Fibroblast of mammary gland (primary cell): ENCODE measurements around the gene SUCLG2.
A peak's percentile ranks its signal among the peaks of the same experiment; 100 is the strongest.

Experiments
- DNase-seq: peaks from one replicate; pipeline ENCODE4 v3.0.0-alpha.2; 2010; ENCODE audit warnings: low read depth
- H3K4me3 ChIP-seq: 2 replicates; pipeline ENCODE4 v1.5.1; 2011; ENCODE audit warnings: low read depth, mild to moderate bottlenecking, low read length, moderate library complexity; ENCODE audit not compliant: control insufficient read depth
- CTCF ChIP-seq: conservative IDR thresholded peaks from 2 replicates; pipeline ENCODE4 v1.5.1; 2011; ENCODE audit warnings: low read depth, low read length, inconsistent platforms; ENCODE audit not compliant: control insufficient read depth, insufficient read depth

The SUCLG2 gene

DNA sequence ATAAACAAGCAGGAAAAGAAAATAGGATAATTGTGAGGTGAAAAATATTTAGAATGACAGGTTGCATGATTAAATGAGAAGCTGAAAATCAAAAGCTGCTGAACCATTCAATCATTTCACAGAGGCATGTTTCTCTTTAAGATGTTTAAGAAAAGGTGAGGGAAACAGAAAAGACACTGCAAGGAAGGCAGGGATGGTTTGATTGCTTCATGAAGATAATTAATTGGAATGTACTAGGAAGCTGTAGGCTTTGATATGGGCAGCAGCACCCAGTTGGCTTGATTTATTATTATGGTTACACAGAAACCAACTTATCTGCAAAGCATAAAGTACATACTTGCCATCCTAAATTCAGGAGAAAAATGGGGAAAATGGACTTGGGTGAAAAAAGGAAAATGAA lies 234.6 kb downstream of the SUCLG2 start:
- H3K4me3 ChIP-seq: no peak overlapping the region
- TF ChIP-seq CTCF: no peak
- DNase-seq: no peak

- no peak for TF ChIP-seq CTCF
- DNase-seq: no peak
- H3K4me3 ChIP-seq: no peak overlapping the region
Measured at GRCh38 chr3:67419218-67419529, 235.2 kb downstream of the SUCLG2 start.

DNA sequence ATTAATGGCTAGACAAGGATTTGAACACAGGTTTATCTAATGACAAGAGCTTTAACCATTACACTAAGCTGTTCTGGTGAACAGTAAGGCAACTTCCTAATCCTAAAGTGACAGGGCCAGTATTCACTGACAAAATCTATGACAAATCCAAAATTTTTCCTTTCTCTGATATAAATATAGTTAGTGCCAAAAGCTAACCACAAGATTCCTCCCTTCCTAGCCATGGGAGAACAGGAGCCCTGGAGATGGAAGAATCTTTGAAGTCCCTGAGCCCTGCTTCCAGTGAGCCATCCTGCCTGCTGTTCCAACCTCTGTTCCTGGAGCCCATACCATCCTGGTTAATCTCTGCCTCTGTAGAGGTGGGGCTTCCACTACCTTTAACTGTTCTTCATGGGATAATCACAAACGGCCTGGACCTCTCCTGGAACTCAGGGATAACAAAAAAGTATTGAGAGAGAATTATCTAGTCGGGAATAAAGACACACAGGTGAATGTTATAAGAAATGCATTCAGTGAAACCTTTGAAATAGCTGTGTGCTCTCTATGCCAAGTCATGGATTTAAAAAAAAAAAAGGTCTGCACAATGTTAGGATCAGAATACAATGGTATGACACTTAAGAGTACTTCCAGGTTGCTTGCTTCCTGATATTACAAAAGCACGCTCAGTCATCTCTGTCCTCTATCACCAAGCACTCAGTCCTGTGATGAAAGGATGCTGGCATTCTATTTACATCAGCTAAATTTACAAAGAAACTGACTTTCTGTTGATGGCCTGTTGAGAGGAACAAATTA lies 235.8 kb downstream of the SUCLG2 start:
- no peak for TF ChIP-seq CTCF
- peak; percentile 16 for DNase-seq
- H3K4me3 ChIP-seq: no peak overlapping the region

- DNase-seq: peak; percentile 10
- peak; percentile 8 for TF ChIP-seq CTCF
- H3K4me3 ChIP-seq: no peak overlapping the region
Measured at GRCh38 chr3:67416703-67417102, 237.7 kb downstream of the SUCLG2 start.

GRCh38 chr3:67415511-67415910 lies 238.9 kb downstream of the SUCLG2 start:
- no peak for TF ChIP-seq CTCF
- H3K4me3 ChIP-seq: no peak overlapping the region
- peak; percentile 54 for DNase-seq

GRCh38 chr3:67414740-67415139 lies 239.7 kb downstream of the SUCLG2 start:
- H3K4me3 ChIP-seq: no peak overlapping the region
- peak; percentile 10 for DNase-seq
- TF ChIP-seq CTCF: no peak

- DNase-seq: no peak
- no peak for TF ChIP-seq CTCF
- no peak overlapping the region for H3K4me3 ChIP-seq
Measured at GRCh38 chr3:67405193-67405592, 249.2 kb downstream of the SUCLG2 start.
